ENCODE measurements around the gene EPHB2. TPM values are rescaled to one million over a fixed set of nuclear protein-coding genes. Genes with fewer than 3 reads are reported as not detected.

Gene EPHB2
- total RNA-seq, 1 donor from 2014 or later, result 60.3 TPM

GRCh38 chr1:22738069-22738435, 27.4 kb downstream of the EPHB2 start:
- Mint-ChIP-seq H3K9me3 (no peaks in the 10 kb centered on the region), H3K36me3 (ENCODE audit: low read depth) (no peaks in the 10 kb centered on the region), H3K27ac (ENCODE audit: unreplicated experiment) (no peak overlapping the region), H3K4me1 (peaks cover 36% of the 10 kb centered on the region), H3K27me3 (ENCODE audit: low read depth) (no peaks in the 10 kb centered on the region), H3K4me3 (no peak overlapping the region)
- no peak for DNase-seq (ENCODE audit: low read depth, low spot score)
- no peak for TF ChIP-seq CTCF (conservative IDR thresholded peaks at IDR 0.05)

- no peak for TF ChIP-seq CTCF (conservative IDR thresholded peaks at IDR 0.05)
- H3K4me3 Mint-ChIP-seq, result no peak overlapping the region
- no peaks in the 10 kb centered on the region for H3K9me3 Mint-ChIP-seq
- no peak overlapping the region for H3K27ac Mint-ChIP-seq (ENCODE audit: unreplicated experiment)
- peaks cover 36% of the 10 kb centered on the region for H3K4me1 Mint-ChIP-seq
- no peaks in the 10 kb centered on the region for H3K27me3 Mint-ChIP-seq (ENCODE audit: low read depth)
- no peaks in the 10 kb centered on the region for H3K36me3 Mint-ChIP-seq (ENCODE audit: low read depth)
- DNase-seq (ENCODE audit: low read depth, low spot score), result no peak
Measured at GRCh38 chr1:22738522-22738921, 27.9 kb downstream of the EPHB2 start.

- Mint-ChIP-seq H3K9me3 (no peaks in the 10 kb centered on the region), H3K4me1 (peaks cover 36% of the 10 kb centered on the region), H3K36me3 (ENCODE audit: low read depth) (no peaks in the 10 kb centered on the region), H3K4me3 (no peak overlapping the region), H3K27ac (ENCODE audit: unreplicated experiment) (peak overlapping the region; percentile 19), H3K27me3 (ENCODE audit: low read depth) (no peaks in the 10 kb centered on the region)
- no peak for DNase-seq (ENCODE audit: low read depth, low spot score)
- no peak for TF ChIP-seq CTCF (conservative IDR thresholded peaks at IDR 0.05)
Measured at GRCh38 chr1:22739648-22740385, 29.2 kb downstream of the EPHB2 start.

DNA sequence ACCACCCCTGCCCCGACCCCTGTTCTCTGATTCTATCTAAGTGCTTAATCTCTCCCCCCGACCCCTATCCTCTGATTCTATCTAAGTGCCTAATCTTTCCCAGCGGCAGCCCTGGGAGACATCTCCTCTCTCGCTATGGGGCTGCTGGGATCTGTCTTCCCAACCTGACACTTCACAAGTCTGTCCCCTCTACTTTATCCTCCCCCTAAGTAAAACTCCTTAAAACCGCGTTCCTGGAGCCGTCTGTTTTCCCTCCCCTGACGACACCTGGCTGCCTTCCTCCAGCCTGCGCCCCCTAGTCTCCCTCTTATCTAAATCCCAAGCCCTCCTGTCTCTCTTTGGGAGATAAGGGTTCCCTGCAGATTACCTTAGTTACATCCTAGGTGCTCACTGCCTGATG, 30.5 kb downstream of the EPHB2 start:
- no peak for DNase-seq (ENCODE audit: low read depth, low spot score)
- peaks cover 32% of the 10 kb centered on the region for H3K4me1 Mint-ChIP-seq

GRCh38 chr1:22745669-22746585, 35.3 kb downstream of the EPHB2 start:
- Mint-ChIP-seq H3K4me3 (no peak overlapping the region), H3K27me3 (ENCODE audit: low read depth) (no peaks in the 10 kb centered on the region), H3K27ac (ENCODE audit: unreplicated experiment) (no peak overlapping the region), H3K4me1 (peaks cover 13% of the 10 kb centered on the region), H3K36me3 (ENCODE audit: low read depth) (no peaks in the 10 kb centered on the region), H3K9me3 (no peaks in the 10 kb centered on the region)
- TF ChIP-seq CTCF (conservative IDR thresholded peaks at IDR 0.05), result no peak
- no peak for DNase-seq (ENCODE audit: low read depth, low spot score)

More for the DNA sequence above, 30.5 kb downstream of the EPHB2 start:
- H3K27ac Mint-ChIP-seq (ENCODE audit: unreplicated experiment), result no peak overlapping the region
- no peak overlapping the region for H3K4me3 Mint-ChIP-seq
- H3K9me3 Mint-ChIP-seq, result no peaks in the 10 kb centered on the region
- TF ChIP-seq CTCF (conservative IDR thresholded peaks at IDR 0.05), result no peak
- H3K27me3 Mint-ChIP-seq (ENCODE audit: low read depth), result no peaks in the 10 kb centered on the region
- H3K36me3 Mint-ChIP-seq (ENCODE audit: low read depth), result no peaks in the 10 kb centered on the region
